B cell (primary cell): Measurements from ENCODE around the gene CAMK1D. TPM values are rescaled to one million over a fixed set of nuclear protein-coding genes. Genes with fewer than 3 reads are reported as not detected.

Source experiments
- ATAC-seq: fragments of 200-7000 bp; cut with Tn5 transposase; one replicate; pipeline ENCODE4 v1.10.0; 2021; ENCODE audit warnings: low read depth, mild to moderate bottlenecking, moderate number of reproducible peaks, moderate library complexity
- CTCF ChIA-PET: fragments of 350-600 bp; sonication (Branson Sonifier 250); formaldehyde crosslinking; loops from one replicate; lab custom pipeline; 2021; ENCODE audit warnings: antibody characterized with exemption, inconsistent platforms; lab: Charles Lee
- POLR2A ChIA-PET: fragments of 350-600 bp; sonication (Branson Sonifier 250); formaldehyde crosslinking; loops from one replicate; lab custom pipeline; 2021; ENCODE audit warnings: antibody characterized with exemption; lab: Charles Lee
- DNase-seq: peaks from one replicate; pipeline ENCODE4 v3.0.0; 2013
- H2AFZ ChIP-seq: 2 replicates; pipeline ENCODE4 v1.6.1; 2012; ENCODE audit warnings: mild to moderate bottlenecking, low read depth, low read length; ENCODE audit not compliant: insufficient read depth, poor library complexity, severe bottlenecking
- H3K27ac ChIP-seq, 2 donors: 1 replicate in 1 of 2; 2 replicates in 1 of 2; pipeline ENCODE4 v1.5.1; 2012 to 2013; ENCODE audit warnings: low read length in 2 of 2, mild to moderate bottlenecking in 2 of 2, moderate library complexity in 1 of 2
- H3K27me3 ChIP-seq, 4 experiments: fragments of 200-600 bp in 1 of 4; sonication (generic) in 1 of 4; replicated peaks in 1 of 4; 1 replicate in 2 of 4; 2 replicates in 2 of 4; pipeline versions ENCODE4 v1.6.1 to v1.7.0; 2013 to 2016; ENCODE audit warnings: low read length in 3 of 4, mild to moderate bottlenecking in 2 of 4, mixed read lengths in 1 of 4, moderate library complexity in 1 of 4; ENCODE audit not compliant: insufficient read depth in 4 of 4, control insufficient read depth in 3 of 4; ENCODE audit errors: control extremely low read depth in 1 of 4
- H3K36me3 ChIP-seq, 2 experiments: replicated peaks in 1 of 2; 1 replicate in 1 of 2; 2 replicates in 1 of 2; pipeline versions ENCODE4 v1.6.1 to v1.7.1; 2013; ENCODE audit warnings: low read length in 1 of 2; ENCODE audit not compliant: insufficient read depth in 2 of 2, control insufficient read depth in 1 of 2; ENCODE audit errors: control extremely low read depth in 1 of 2, extremely low read depth in 1 of 2
- H3K4me1 ChIP-seq, 2 donors: fragments of 200-600 bp in 1 of 2; sonication (generic) in 1 of 2; 1 replicate in 1 of 2; 2 replicates in 1 of 2; pipeline versions ENCODE4 v1.5.1 to v1.6.1; 2013 to 2017; ENCODE audit warnings: low read length in 2 of 2; ENCODE audit not compliant: control insufficient read depth in 2 of 2, insufficient read depth in 2 of 2
- H3K4me2 ChIP-seq: replicated peaks from 2 replicates; pipeline ENCODE3; 2012; ENCODE audit warnings: mild to moderate bottlenecking, low read depth, low read length; ENCODE audit not compliant: poor library complexity, severe bottlenecking
- H3K4me3 ChIP-seq, 5 experiments: fragments of 200-600 bp in 1 of 5; sonication (generic) in 1 of 5; 1 replicate in 3 of 5; 2 replicates in 2 of 5; pipeline versions ENCODE4 v1.5.1 to v1.7.0; 2011 to 2016; ENCODE audit warnings: low read length in 4 of 5, mild to moderate bottlenecking in 4 of 5, low read depth in 2 of 5, control low read depth in 1 of 5, moderate library complexity in 1 of 5; ENCODE audit not compliant: insufficient read depth in 1 of 5; ENCODE audit errors: control extremely low read depth in 1 of 5, extremely low read depth in 1 of 5
- H3K79me2 ChIP-seq: fragments of 200-600 bp; sonication (generic); one replicate; pipeline ENCODE4 v1.6.0; 2016; ENCODE audit warnings: low read length; ENCODE audit not compliant: control insufficient read depth, insufficient read depth
- H3K9ac ChIP-seq: fragments of 200-600 bp; sonication (generic); 2 replicates; pipeline ENCODE4 v1.6.1; 2017; ENCODE audit warnings: mild to moderate bottlenecking, low read length, moderate library complexity
- H3K9me3 ChIP-seq, 3 donors: one replicate each; pipeline versions ENCODE4 v1.6.1 to v1.7.1; 2013; ENCODE audit warnings: low read length in 2 of 3; ENCODE audit not compliant: control insufficient read depth in 2 of 3, insufficient read depth in 1 of 3; ENCODE audit errors: control extremely low read depth in 1 of 3
- H4K20me1 ChIP-seq: 2 replicates; pipeline ENCODE4 v1.6.0; 2012; ENCODE audit warnings: mild to moderate bottlenecking, low read length; ENCODE audit not compliant: insufficient read depth, control insufficient read depth, poor library complexity, severe bottlenecking
- H3K27ac Mint-ChIP-seq: one replicate; pipeline ENCODE4 v1.8.0; 2021; ENCODE audit warnings: mixed read lengths
- H3K27me3 Mint-ChIP-seq: one replicate; pipeline ENCODE4 v1.8.0; 2021; ENCODE audit warnings: mixed read lengths
- H3K4me1 Mint-ChIP-seq: one replicate; pipeline ENCODE4 v1.8.0; 2021; ENCODE audit warnings: mixed read lengths
- H3K4me3 Mint-ChIP-seq: one replicate; pipeline ENCODE4 v1.8.0; 2021; ENCODE audit warnings: mixed read lengths
- H3K9me3 Mint-ChIP-seq: one replicate; pipeline ENCODE4 v1.8.0; 2022; ENCODE audit warnings: mixed read lengths; ENCODE audit not compliant: insufficient read depth
- CTCF ChIP-seq: fragments of 200-600 bp; IDR thresholded peaks from one replicate; pipeline ENCODE4 v1.8.0; 2022; ENCODE audit warnings: antibody characterized with exemption, mild to moderate bottlenecking
- EZH2 ChIP-seq: IDR thresholded peaks from 2 replicates; pipeline ENCODE4 v1.6.1; 2012; ENCODE audit warnings: borderline replicate concordance, low read depth, mild to moderate bottlenecking, moderate library complexity, low read length; ENCODE audit not compliant: insufficient read depth, poor library complexity, severe bottlenecking
- WGBS: methylation state at CpG from one replicate; pipeline ENCODE4 v1.1.5; 2013; ENCODE audit warnings: missing lambda C conversion rate; ENCODE audit not compliant: insufficient coverage; 5-methylcytosine and 5-hydroxymethylcytosine counted together
- intact Hi-C: fragments of 100-400 bp; cut with micrococcal nuclease; formaldehyde crosslinking; loops from one replicate; pipeline ENCODE4 v1.10.0; 2022
- polyA plus RNA-seq: library from polyadenylated mRNA; depleted of rRNA; stranded (reverse); fragments of >200 nt; gene quantifications from 2 replicates; pipeline ENCODE4 v1.2.3, GENCODE V29; 2012
- total RNA-seq, 2 donors: library from RNA; stranded (reverse); fragments of 120-200 nt in 1 of 2; gene quantifications; 1 replicate in 1 of 2; 2 replicates in 1 of 2; pipeline versions ENCODE4 v1.2.3 to v1.2.4, GENCODE V29; 2013 to 2022

Gene CAMK1D
- total and polyA plus RNA-seq, 2 donors (not counting 1 experiment from before 2014, with no cell fraction given) = 34.1 to 69.7 TPM

- intact Hi-C loops = no loop called here
These were observed 386.6 kb downstream of the CAMK1D start for GRCh38 chr10:12735843-12736462.

More at GRCh38 chr10:12735843-12736462, 386.6 kb downstream of the CAMK1D start:
- ChIA-PET POLR2A (no interaction called here), CTCF (interaction anchor here (0.6 kb wide), 2 partner anchors 329 to 501 kb away, joined by 3 read pairs; no protein-coding TSS in a partner anchor)
- ATAC-seq = no peak
- 98% methylated on average over 6 of the region's 9 CpGs for WGBS
- H3K27ac ChIP-seq = no peak overlapping the region
- H3K9me3 Mint-ChIP-seq = no peaks in the 10 kb centered on the region
- H2AFZ ChIP-seq = no peak overlapping the region
- H3K4me1 ChIP-seq = peaks cover 4 to 6% of the 10 kb centered on the region in 2 donors
- peaks cover 0 to 8% of the 10 kb centered on the region in 2 experiments for H3K36me3 ChIP-seq
- H3K79me2 ChIP-seq = peaks cover 24% of the 10 kb centered on the region
- peaks cover 14% of the 10 kb centered on the region for H3K4me1 Mint-ChIP-seq
- H3K4me3 Mint-ChIP-seq = no peak overlapping the region
- no peak overlapping the region for H3K4me2 ChIP-seq
- H3K9me3 ChIP-seq = no peaks in the 10 kb centered on the region
- no peak overlapping the region for H3K9ac ChIP-seq
- H3K27ac Mint-ChIP-seq = no peak overlapping the region
- no peak for DNase-seq
- H4K20me1 ChIP-seq = peaks cover 14% of the 10 kb centered on the region
- H3K4me3 ChIP-seq = no peak overlapping the region
- H3K27me3 ChIP-seq = no peaks in the 10 kb centered on the region
- no peaks in the 10 kb centered on the region for H3K27me3 Mint-ChIP-seq
- TF ChIP-seq CTCF (no peak), EZH2 (no peak)
